HepG2 (cell line): ENCODE measurements around the gene ARAP1. TPM values are rescaled to one million over a fixed set of nuclear protein-coding genes. Genes with fewer than 3 reads are reported as not detected.

Source experiments
- ATF2 ChIP-seq: sonication (generic); formaldehyde crosslinking; IDR thresholded peaks from 2 replicates; pipeline ENCODE4 v1.4.0; 2020; ENCODE audit warnings: missing genetic modification reagents
- DNMT1 ChIP-seq: sonication (generic); formaldehyde crosslinking; IDR thresholded peaks from 2 replicates; pipeline ENCODE4 v1.5.1; 2020; ENCODE audit warnings: mild to moderate bottlenecking, missing genetic modification reagents
- KLF9 ChIP-seq: IDR thresholded peaks from 2 replicates; pipeline ENCODE4 v1.6.1; 2016; ENCODE audit warnings: low read depth
- MTERF4 ChIP-seq: sonication (generic); formaldehyde crosslinking; IDR thresholded peaks from 2 replicates; pipeline ENCODE4 v1.8.0; 2023; ENCODE audit warnings: mild to moderate bottlenecking, missing genetic modification reagents
- NONO ChIP-seq, 2 experiments: fragments of 450-650 bp in 1 of 2; sonication (generic) in 1 of 2; formaldehyde crosslinking in 1 of 2; IDR thresholded peaks in 1 of 2; conservative IDR thresholded peaks in 1 of 2; 2 replicates each; pipeline versions ENCODE4 v1.6.1 to v1.8.0; 2017 to 2022; ENCODE audit warnings: mild to moderate bottlenecking in 1 of 2, missing genetic modification reagents in 1 of 2, moderate library complexity in 1 of 2
- ONECUT2 ChIP-seq: sonication (generic); formaldehyde crosslinking; IDR thresholded peaks from 2 replicates; pipeline ENCODE4 v1.4.0; 2020; ENCODE audit warnings: missing genetic modification reagents
- ZBTB3 ChIP-seq: sonication (generic); formaldehyde crosslinking; IDR thresholded peaks from 2 replicates; pipeline ENCODE4 v1.4.0; 2020; ENCODE audit warnings: low read depth, mild to moderate bottlenecking, moderate library complexity, missing genetic modification reagents, borderline replicate concordance
- ZHX1 ChIP-seq: sonication (generic); formaldehyde crosslinking; IDR thresholded peaks from 2 replicates; pipeline ENCODE4 v1.8.1; 2022; ENCODE audit warnings: low read depth, mild to moderate bottlenecking, missing genetic modification reagents
- ZNF280D ChIP-seq: sonication (generic); formaldehyde crosslinking; IDR thresholded peaks from 2 replicates; pipeline ENCODE4 v1.5.1; 2020; ENCODE audit warnings: mild to moderate bottlenecking, missing genetic modification reagents
- ZNF34 ChIP-seq: sonication (generic); formaldehyde crosslinking; IDR thresholded peaks from 2 replicates; pipeline ENCODE4 v1.4.0; 2020; ENCODE audit warnings: mild to moderate bottlenecking, missing genetic modification reagents, borderline replicate concordance
- ZNF383 ChIP-seq: sonication (generic); formaldehyde crosslinking; IDR thresholded peaks from 2 replicates; pipeline ENCODE4 v1.4.0; 2020; ENCODE audit warnings: missing genetic modification reagents, mild to moderate bottlenecking, borderline replicate concordance
- ZNF496 ChIP-seq: sonication (generic); formaldehyde crosslinking; IDR thresholded peaks from 2 replicates; pipeline ENCODE4 v1.8.1; 2023; ENCODE audit warnings: mild to moderate bottlenecking, moderate library complexity, missing genetic modification reagents; ENCODE audit not compliant: insufficient replicate concordance
- ZNF546 ChIP-seq: sonication (generic); formaldehyde crosslinking; conservative IDR thresholded peaks from 2 replicates; pipeline ENCODE4 v1.8.1; 2023; ENCODE audit warnings: mild to moderate bottlenecking, missing genetic modification reagents
- ZNF75D ChIP-seq: sonication (generic); formaldehyde crosslinking; IDR thresholded peaks from 2 replicates; pipeline ENCODE4 v1.8.1; 2023; ENCODE audit warnings: missing genetic modification reagents, mild to moderate bottlenecking, borderline replicate concordance
- ZNF780A ChIP-seq: sonication (generic); formaldehyde crosslinking; IDR thresholded peaks from 2 replicates; pipeline ENCODE4 v1.8.0; 2022; ENCODE audit warnings: mild to moderate bottlenecking, missing genetic modification reagents, moderate library complexity
- ZNF784 ChIP-seq: sonication (generic); formaldehyde crosslinking; IDR thresholded peaks from 2 replicates; pipeline ENCODE4 v1.5.1; 2020; ENCODE audit warnings: missing genetic modification reagents, mild to moderate bottlenecking, borderline replicate concordance
- polyA plus RNA-seq, 8 experiments: library from polyadenylated mRNA; depleted of rRNA in 3 of 8; stranded (reverse) in 7 of 8; unstranded in 1 of 8; fragments of >200 nt; fragmentation: Illumina TruSeq in 4 of 8; extraction: Trizol in 4 of 8; gene quantifications; 2 replicates each; pipeline versions ENCODE4 v1.2.1 to v1.2.3, GENCODE V29; 2011 to 2016; ENCODE audit warnings: low read depth in 4 of 8, missing spikeins in 1 of 8, mixed read lengths in 1 of 8; ENCODE audit not compliant: insufficient read depth in 1 of 8
- total RNA-seq, 5 experiments: library from RNA; depleted of rRNA; stranded (reverse); fragments of >200 nt; fragmentation: Illumina TruSeq; extraction: Trizol; gene quantifications; 2 replicates each; pipeline ENCODE4 v1.2.3, GENCODE V29; 2016; ENCODE audit warnings: low read depth in 1 of 5

Gene ARAP1
- total and polyA plus RNA-seq, 2 of the 13 experiments (the other 11 are each of a cell fraction or from before 2014, with no cell fraction given) = 43.2 to 55.5 TPM

- TF ChIP-seq ZHX1 (no peak; the same call in 1 of the 2 replicates), NONO (IDR thresholded peaks at IDR 0.05) (no peak), NONO (CRISPR knock-in tag; conservative IDR thresholded peaks at IDR 0.05) (peak; percentile 71; the same call in 1 of the 2 replicates), ZNF383 (CRISPR knock-in tag) (no peak), KLF9 (CRISPR knock-in tag) (no peak), ZBTB3 (CRISPR knock-in tag) (no peak), ZNF784 (CRISPR knock-in tag) (peak; percentile 83), ZNF280D (CRISPR knock-in tag) (no peak; the same call in 1 of the 2 replicates), ONECUT2 (no peak), ZNF75D (no peak), MTERF4 (CRISPR knock-in tag) (no peak), ZNF34 (CRISPR knock-in tag) (no peak), DNMT1 (no peak), ZNF546 (CRISPR knock-in tag) (0 out of 2 replicates have a peak, but pooled peaks have one; percentile 62), ATF2 (CRISPR knock-in tag) (0 out of 2 replicates have a peak, but pooled peaks have one; percentile 5), ZNF780A (CRISPR knock-in tag) (no peak), ZNF496 (CRISPR knock-in tag) (no peak)
These were observed 41.5 kb upstream of the ARAP1 start, which contains the start of gene STARD10 (continued) for GRCh38 chr11:72793425-72794367.
